Stimulated activated CD4-positive, alpha-beta T cell treated with anti-CD3 and anti-CD28 coated beads, Interleukin-2, amount 100 ng/mL, for 24 hours (primary cell): ENCODE results near the gene LASP1.
A peak's percentile ranks its signal among the peaks of the same experiment; 100 is the strongest.

Experiments
- DNase-seq, 2 donors: peaks; one replicate each; pipeline ENCODE4 v3.0.0-alpha.2; 2020

Gene LASP1

GRCh38 chr17:38870259-38871165, 654 bp downstream of the LASP1 start:
- DNase-seq = peak; percentile 68 to 79

GRCh38 chr17:38871247-38872015, 1.6 kb downstream of the LASP1 start:
- peak; percentile 79 to 80 for DNase-seq

GRCh38 chr17:38872027-38872511, 2.2 kb downstream of the LASP1 start:
- no peak for DNase-seq

GRCh38 chr17:38872671-38873385, 3.0 kb downstream of the LASP1 start:
- DNase-seq = no peak

GRCh38 chr17:38873640-38874380, 4.0 kb downstream of the LASP1 start:
- no peak for DNase-seq

- no peak for DNase-seq
Observed at GRCh38 chr17:38874505-38875400, 4.9 kb downstream of the LASP1 start.

GRCh38 chr17:38875477-38876075, 5.7 kb downstream of the LASP1 start:
- DNase-seq = no peak

- no peak for DNase-seq
Observed at GRCh38 chr17:38877130-38877851, 7.4 kb downstream of the LASP1 start.

- no peak for DNase-seq
Observed at GRCh38 chr17:38879878-38880665, 10.2 kb downstream of the LASP1 start.

GRCh38 chr17:38881600-38882191, 11.8 kb downstream of the LASP1 start:
- peak; percentile 47 to 53 for DNase-seq

- no peak for DNase-seq
Observed at GRCh38 chr17:38882870-38883269, 13.0 kb downstream of the LASP1 start.

- no peak for DNase-seq
Observed at GRCh38 chr17:38883592-38884526, 14.0 kb downstream of the LASP1 start.

GRCh38 chr17:38885044-38885727, 15.3 kb downstream of the LASP1 start:
- DNase-seq = no peak

GRCh38 chr17:38885728-38886642, 16.1 kb downstream of the LASP1 start:
- no peak for DNase-seq

- no peak for DNase-seq
Observed at GRCh38 chr17:38886643-38887010, 16.8 kb downstream of the LASP1 start.

- DNase-seq = no peak
Observed at GRCh38 chr17:38888842-38889241, 19.0 kb downstream of the LASP1 start.
